ENCODE results near the gene ATM. TPM values are rescaled to one million over a fixed set of nuclear protein-coding genes. Genes with fewer than 3 reads are reported as not detected.

ATM gene
- total and polyA plus RNA-seq, 2 experiments from 2014 or later, result 17.8 to 62.7 TPM

DNA sequence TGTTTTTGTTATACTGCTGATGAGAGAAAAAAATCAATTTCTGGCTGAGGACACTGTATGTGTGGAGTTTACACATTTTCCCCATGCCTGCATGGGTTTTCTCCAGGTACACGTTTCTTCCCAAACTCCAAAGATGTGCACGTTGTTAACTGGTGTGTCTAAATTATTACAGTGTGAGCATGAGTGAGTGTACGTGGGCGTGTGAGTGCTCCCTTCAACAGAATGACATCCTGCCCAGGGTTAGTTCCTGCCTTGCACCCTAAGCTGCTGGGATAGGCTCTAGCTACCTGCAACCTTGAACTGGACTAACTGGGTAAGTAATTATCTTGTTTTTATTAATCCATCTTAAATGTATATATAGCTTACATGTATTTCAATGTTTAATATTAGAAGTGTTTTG lies 5.9 kb upstream of the ATM start:
- Histone ChIP-seq H3K9me3 (ENCODE audit: low read depth) (no peaks in the 10 kb centered on the region), H3K36me3 (no peaks in the 10 kb centered on the region), H3K4me3 (no peak overlapping the region), H3K27me3 (no peaks in the 10 kb centered on the region), H3K27ac (no peak overlapping the region), H3K4me1 (ENCODE audit: low read depth) (peaks cover 3% of the 10 kb centered on the region)
- no peak for DNase-seq (ENCODE audit: low read depth in 1 of 2, low spot score in 1 of 2)
- TF ChIP-seq CTCF (IDR thresholded peaks at IDR 0.05; ENCODE audit: low read depth, low read length), result no peak

DNA sequence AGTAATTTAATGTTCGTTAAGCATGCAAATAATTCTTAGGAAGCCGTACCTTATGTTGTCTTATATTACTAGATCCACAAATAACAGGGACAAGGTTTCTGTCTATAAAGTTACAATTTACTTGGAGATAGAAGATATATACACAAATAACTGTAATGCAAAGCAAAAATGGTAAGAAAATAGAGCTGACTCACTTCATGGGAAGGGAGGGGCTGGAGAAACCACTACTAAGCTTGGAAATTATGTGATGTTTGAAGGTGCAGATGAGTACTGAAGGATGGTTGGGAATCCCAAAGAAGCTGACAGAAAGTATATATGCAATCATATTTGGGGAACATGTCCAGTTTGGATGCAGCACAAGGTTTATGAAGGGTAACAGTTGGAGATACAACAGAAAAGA lies 4.4 kb upstream of the ATM start:
- no peak for TF ChIP-seq CTCF (IDR thresholded peaks at IDR 0.05; ENCODE audit: low read depth, low read length)
- no peaks in the 10 kb centered on the region for H3K27me3 ChIP-seq
- H3K4me3 ChIP-seq, result no peak overlapping the region
- peaks cover 3% of the 10 kb centered on the region for H3K4me1 ChIP-seq (ENCODE audit: low read depth)
- H3K36me3 ChIP-seq, result no peaks in the 10 kb centered on the region
- H3K27ac ChIP-seq, result no peak overlapping the region
- no peak for DNase-seq (ENCODE audit: low read depth in 1 of 2, low spot score in 1 of 2)
- no peaks in the 10 kb centered on the region for H3K9me3 ChIP-seq (ENCODE audit: low read depth)

- Histone ChIP-seq H3K4me3 (no peak overlapping the region), H3K27ac (no peak overlapping the region), H3K4me1 (ENCODE audit: low read depth) (peaks cover 8% of the 10 kb centered on the region), H3K27me3 (no peaks in the 10 kb centered on the region), H3K9me3 (ENCODE audit: low read depth) (no peaks in the 10 kb centered on the region), H3K36me3 (no peaks in the 10 kb centered on the region)
- no peak for TF ChIP-seq CTCF (IDR thresholded peaks at IDR 0.05; ENCODE audit: low read depth, low read length)
- DNase-seq (ENCODE audit: low read depth in 1 of 2, low spot score in 1 of 2), result no peak
These were observed 3.7 kb upstream of the ATM start for GRCh38 chr11:108218912-108219783.

DNA sequence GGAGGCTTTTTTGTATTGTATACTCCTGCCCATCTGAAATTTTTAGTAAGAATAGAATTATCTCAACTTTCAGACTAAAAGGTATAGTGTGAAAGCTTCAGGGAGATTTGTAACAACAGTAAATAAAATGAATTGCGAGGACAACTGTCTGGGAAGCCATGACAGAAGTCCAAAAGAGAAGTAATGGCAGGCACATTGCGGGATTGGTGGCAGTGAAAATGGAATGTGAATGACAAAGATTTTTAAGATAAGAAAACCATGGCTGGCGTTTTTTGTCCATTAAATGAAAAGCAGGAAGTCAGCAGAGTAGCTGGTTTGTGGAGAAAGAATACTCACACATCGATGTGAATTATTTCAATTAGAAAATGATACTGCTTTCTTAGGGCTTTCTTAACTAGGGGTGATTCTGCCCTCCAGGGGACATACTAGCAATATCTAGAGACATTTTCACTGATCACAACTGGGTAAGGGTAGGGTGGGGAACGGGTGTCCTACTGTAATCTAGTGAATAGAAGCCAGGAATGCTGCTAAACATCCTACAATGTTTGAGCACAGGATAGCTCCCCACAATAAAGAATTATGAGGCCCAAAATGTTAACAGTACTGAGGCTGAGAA lies 2.0 kb upstream of the ATM start:
- H3K9me3 ChIP-seq (ENCODE audit: low read depth), result no peaks in the 10 kb centered on the region
- peaks cover 15% of the 10 kb centered on the region for H3K4me1 ChIP-seq (ENCODE audit: low read depth)
- DNase-seq (ENCODE audit: low read depth in 1 of 2, low spot score in 1 of 2), result peak in 1 of 2 donors; percentile 19
- no peaks in the 10 kb centered on the region for H3K27me3 ChIP-seq
- H3K27ac ChIP-seq, result no peak overlapping the region
- no peaks in the 10 kb centered on the region for H3K36me3 ChIP-seq
- TF ChIP-seq CTCF (IDR thresholded peaks at IDR 0.05; ENCODE audit: low read depth, low read length), result peak; percentile 11
- H3K4me3 ChIP-seq, result peak overlapping the region; percentile 72

DNA sequence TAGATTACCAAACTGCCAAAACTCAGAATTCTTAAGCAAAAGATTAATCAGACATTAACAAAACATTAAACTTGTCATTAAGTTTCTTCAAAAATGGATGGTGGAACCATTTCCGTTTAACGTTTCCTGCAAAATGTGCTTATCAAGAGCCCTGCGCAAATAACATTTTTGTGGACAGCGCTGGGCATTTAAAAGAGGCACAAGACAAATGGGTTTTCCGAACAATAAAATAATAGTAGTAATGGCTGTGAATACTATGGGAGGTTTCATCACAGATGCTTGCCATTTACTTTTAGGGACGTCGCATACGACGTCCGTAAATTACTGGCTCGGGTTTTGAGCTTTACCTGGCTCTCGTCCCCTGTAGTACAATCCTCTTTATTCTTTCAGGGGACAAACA lies 1.5 kb upstream of the ATM start:
- Histone ChIP-seq H3K27me3 (no peaks in the 10 kb centered on the region), H3K27ac (peak overlapping the region; percentile 92), H3K9me3 (ENCODE audit: low read depth) (no peaks in the 10 kb centered on the region), H3K4me1 (ENCODE audit: low read depth) (peaks cover 17% of the 10 kb centered on the region), H3K36me3 (no peaks in the 10 kb centered on the region), H3K4me3 (peak overlapping the region; percentile 72)
- peak in 1 of 2 donors; percentile 69 for DNase-seq (ENCODE audit: low read depth in 1 of 2, low spot score in 1 of 2)
- no peak for TF ChIP-seq CTCF (IDR thresholded peaks at IDR 0.05; ENCODE audit: low read depth, low read length)
